PC-3 (cell line): Measurements from ENCODE around the gene UQCC2. TPM values are rescaled to one million over a fixed set of nuclear protein-coding genes. Genes with fewer than 3 reads are reported as not detected.

ENCODE experiments used
- ATAC-seq: fragments of 200-7000 bp; cut with Tn5 transposase; 2 replicates; pipeline ENCODE4 v1.9.1; 2020; ENCODE audit warnings: mild to moderate bottlenecking, moderate library complexity
- BruUV-seq: library from RNA; stranded (reverse); fragments of 400-500 nt; replicated peaks from 2 replicates; lab custom pipeline; 2021; lab: Mats Ljungman, UMichigan
- CTCF ChIA-PET: fragments of 300-600 bp; sonication (Branson Sonifier 250); formaldehyde crosslinking; loops from one replicate; lab custom pipeline; 2022; ENCODE audit warnings: antibody characterized with exemption; lab: Charles Lee
- POLR2A ChIA-PET: fragments of 300-600 bp; sonication (Branson Sonifier 250); formaldehyde crosslinking; loops from one replicate; lab custom pipeline; 2022; ENCODE audit warnings: antibody characterized with exemption; ENCODE audit not compliant: unreplicated experiment; lab: Charles Lee
- DNase-seq: peaks from one replicate; pipeline ENCODE4 v3.0.0-alpha.2; 2015
- H2AFZ ChIP-seq: fragments of 300-600 bp; sonication (generic); 2 replicates; pipeline ENCODE4 v1.6.0; 2016; ENCODE audit warnings: antibody characterized with exemption, low read length
- H3F3A ChIP-seq: fragments of 300-600 bp; sonication (generic); one replicate; pipeline ENCODE4 v1.6.0; 2017; ENCODE audit warnings: antibody characterized with exemption, low read length, control low read depth, mild to moderate bottlenecking; ENCODE audit not compliant: unreplicated experiment
- H3K27ac ChIP-seq: fragments of 300-600 bp; sonication (generic); 2 replicates; pipeline ENCODE4 v1.5.1; 2016; ENCODE audit warnings: mild to moderate bottlenecking, low read length
- H3K27me3 ChIP-seq: fragments of 300-600 bp; sonication (generic); 2 replicates; pipeline ENCODE4 v1.6.1; 2016; ENCODE audit warnings: low read length, mixed read lengths
- H3K36me3 ChIP-seq: fragments of 300-600 bp; sonication (generic); 2 replicates; pipeline ENCODE4 v1.6.1; 2016; ENCODE audit warnings: low read depth, mixed run types, low read length, mixed read lengths
- H3K4me1 ChIP-seq: fragments of 300-600 bp; sonication (generic); 2 replicates; pipeline ENCODE4 v1.5.1; 2016; ENCODE audit warnings: low read length; ENCODE audit not compliant: insufficient read depth
- H3K4me2 ChIP-seq: fragments of 300-600 bp; sonication (generic); 2 replicates; pipeline ENCODE4 v1.6.0; 2016; ENCODE audit warnings: low read length
- H3K4me3 ChIP-seq: fragments of 300-600 bp; sonication (generic); 2 replicates; pipeline ENCODE4 v1.5.1; 2016; ENCODE audit warnings: mild to moderate bottlenecking, low read length, mixed read lengths
- H3K79me2 ChIP-seq: fragments of 300-600 bp; sonication (generic); 2 replicates; pipeline ENCODE4 v1.6.1; 2017; ENCODE audit warnings: low read length, mixed read lengths
- H3K9ac ChIP-seq: fragments of 300-600 bp; sonication (generic); 2 replicates; pipeline ENCODE4 v1.6.0; 2016; ENCODE audit warnings: mild to moderate bottlenecking, low read length
- H3K9me2 ChIP-seq: fragments of 300-600 bp; sonication (generic); replicated peaks from 2 replicates; pipeline ENCODE4 v1.6.1; 2016; ENCODE audit warnings: mixed run types, low read length, mixed read lengths
- H3K9me3 ChIP-seq: fragments of 300-600 bp; sonication (generic); 2 replicates; pipeline ENCODE4 v1.6.1; 2016; ENCODE audit warnings: low read length, mixed read lengths
- H4K20me1 ChIP-seq: fragments of 300-600 bp; sonication (generic); 2 replicates; pipeline ENCODE4 v1.6.1; 2016; ENCODE audit warnings: low read length, mixed read lengths
- CTCF ChIP-seq: fragments of 300-600 bp; sonication (generic); conservative IDR thresholded peaks from 2 replicates; pipeline ENCODE4 v1.5.1; 2017; ENCODE audit warnings: antibody characterized with exemption, low read depth, mild to moderate bottlenecking, low read length
- EZH2 ChIP-seq: fragments of 300-600 bp; sonication (generic); IDR thresholded peaks from one replicate; pipeline ENCODE4 v1.6.1; 2017; ENCODE audit warnings: antibody characterized with exemption, mild to moderate bottlenecking, low read length; ENCODE audit not compliant: unreplicated experiment
- EZH2phosphoT487 ChIP-seq: fragments of 300-600 bp; sonication (generic); IDR thresholded peaks from 2 replicates; pipeline ENCODE4 v1.6.1; 2018; ENCODE audit warnings: mild to moderate bottlenecking, antibody characterized with exemption, low read length, borderline replicate concordance
- intact Hi-C: fragments of 100-400 bp; cut with micrococcal nuclease; formaldehyde crosslinking; loops from 2 replicates; pipeline ENCODE4 v1.9.0; 2023
- total RNA-seq: library from RNA; depleted of rRNA; stranded (reverse); fragments of >200 nt; gene quantifications from 2 replicates; pipeline ENCODE4 v1.2.3, GENCODE V29; 2014

Gene UQCC2
- total RNA-seq, 1 experiment from 2014 or later = 107 TPM

GRCh38 chr6:33676416-33677142 lies 34.9 kb downstream of the UQCC2 start:
- H3K9ac ChIP-seq = 0 out of 2 replicates have a peak overlapping the region, but pooled peaks have one; percentile 28
- no peak overlapping the region for H3K4me3 ChIP-seq
- H3K27ac ChIP-seq = peak overlapping the region; percentile 73
- H3K9me2 ChIP-seq = no peaks in the 10 kb centered on the region
- ATAC-seq = no peak
- no peaks in the 10 kb centered on the region for H4K20me1 ChIP-seq
- intact Hi-C loops = no loop called here
- peaks cover 21% of the 10 kb centered on the region for H3K4me1 ChIP-seq
- H3K27me3 ChIP-seq = no peaks in the 10 kb centered on the region
- CTCF ChIA-PET = no interaction called here
- DNase-seq = no peak
- H3K79me2 ChIP-seq = no peaks in the 10 kb centered on the region
- no peak overlapping the region for H2AFZ ChIP-seq
- no peak overlapping the region for H3K4me2 ChIP-seq
- POLR2A ChIA-PET = no interaction called here
- no TSS peak for BruUV-seq
- peaks cover 3% of the 10 kb centered on the region for H3F3A ChIP-seq
- H3K9me3 ChIP-seq = no peaks in the 10 kb centered on the region
- TF ChIP-seq EZH2 (no peak), EZH2phosphoT487 (no peak), CTCF (no peak)
- H3K36me3 ChIP-seq = peaks cover 31% of the 10 kb centered on the region

DNA sequence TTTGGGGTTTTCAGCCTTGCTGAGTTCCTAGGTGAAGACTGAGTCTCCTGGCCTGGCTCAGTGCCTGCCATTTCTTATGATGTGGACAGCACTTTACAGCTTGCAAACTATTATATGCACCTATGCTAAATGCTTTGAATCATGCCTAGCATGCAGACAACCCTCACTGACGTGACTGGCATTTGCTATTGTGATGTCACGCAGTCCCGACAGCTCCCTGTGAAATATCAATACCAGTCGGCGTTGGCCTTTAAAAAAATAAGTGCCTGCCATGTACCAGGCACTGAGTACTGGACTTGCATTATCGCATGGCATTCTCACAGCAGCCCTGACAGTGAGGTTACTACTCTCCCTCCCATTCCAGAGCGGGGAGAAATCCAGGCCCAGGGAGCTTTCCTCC lies 35.5 kb downstream of the UQCC2 start:
- peaks cover 21% of the 10 kb centered on the region for H3K4me1 ChIP-seq
- H3K9me3 ChIP-seq = no peaks in the 10 kb centered on the region
- no peak overlapping the region for H3K9ac ChIP-seq
- H2AFZ ChIP-seq = no peak overlapping the region
- POLR2A ChIA-PET = no interaction called here
- peak overlapping the region; percentile 73 for H3K27ac ChIP-seq
- no peaks in the 10 kb centered on the region for H3K27me3 ChIP-seq
- no peak for TF ChIP-seq EZH2phosphoT487
- TF ChIP-seq CTCF = no peak
- TF ChIP-seq EZH2 = no peak
- CTCF ChIA-PET = no interaction called here
- no TSS peak for BruUV-seq
- intact Hi-C loops = no loop called here
- H3F3A ChIP-seq = peaks cover 4% of the 10 kb centered on the region
- H3K4me3 ChIP-seq = no peak overlapping the region
- H3K9me2 ChIP-seq = no peaks in the 10 kb centered on the region
- H3K4me2 ChIP-seq = no peak overlapping the region
- no peaks in the 10 kb centered on the region for H4K20me1 ChIP-seq
- ATAC-seq (no peak), DNase-seq (no peak)
- peaks cover 31% of the 10 kb centered on the region for H3K36me3 ChIP-seq
- no peaks in the 10 kb centered on the region for H3K79me2 ChIP-seq

- intact Hi-C loops = no loop called here
- no peak for ATAC-seq
- POLR2A ChIA-PET = no interaction called here
Observed at GRCh38 chr6:33673851-33674250, 37.6 kb downstream of the UQCC2 start.

More at GRCh38 chr6:33673851-33674250, 37.6 kb downstream of the UQCC2 start:
- H3K9me2 ChIP-seq = no peaks in the 10 kb centered on the region
- no peaks in the 10 kb centered on the region for H3K79me2 ChIP-seq
- CTCF ChIA-PET = no interaction called here
- no peaks in the 10 kb centered on the region for H3K27me3 ChIP-seq
- H3K4me1 ChIP-seq = peaks cover 24% of the 10 kb centered on the region
- peaks cover 4% of the 10 kb centered on the region for H3F3A ChIP-seq
- no peaks in the 10 kb centered on the region for H3K9me3 ChIP-seq
- no peak for DNase-seq
- no peak overlapping the region for H2AFZ ChIP-seq
- peaks cover 34% of the 10 kb centered on the region for H3K36me3 ChIP-seq
- no peak overlapping the region for H3K9ac ChIP-seq
- no peak overlapping the region for H3K4me3 ChIP-seq
- BruUV-seq = no TSS peak
- no peak for TF ChIP-seq EZH2phosphoT487
- no peak for TF ChIP-seq EZH2
- TF ChIP-seq CTCF = no peak
- H3K4me2 ChIP-seq = no peak overlapping the region
- H3K27ac ChIP-seq = no peak overlapping the region
- H4K20me1 ChIP-seq = no peaks in the 10 kb centered on the region
